NT2/D1 (cell line): Measurements from ENCODE around the gene HMCES.

ENCODE experiments used
- SUZ12 ChIP-seq: IDR thresholded peaks from 2 replicates; pipeline ENCODE4 v1.6.1; 2011; ENCODE audit not compliant: insufficient read length, insufficient read depth; ENCODE audit errors: extremely low read depth
- YY1 ChIP-seq: IDR thresholded peaks from 2 replicates; pipeline ENCODE4 v1.6.1; 2011; ENCODE audit not compliant: insufficient read length, insufficient read depth
- ZNF274 ChIP-seq: IDR thresholded peaks from 2 replicates; pipeline ENCODE4 v1.6.1; 2011; ENCODE audit warnings: mild to moderate bottlenecking, low read depth, low read length

DNA sequence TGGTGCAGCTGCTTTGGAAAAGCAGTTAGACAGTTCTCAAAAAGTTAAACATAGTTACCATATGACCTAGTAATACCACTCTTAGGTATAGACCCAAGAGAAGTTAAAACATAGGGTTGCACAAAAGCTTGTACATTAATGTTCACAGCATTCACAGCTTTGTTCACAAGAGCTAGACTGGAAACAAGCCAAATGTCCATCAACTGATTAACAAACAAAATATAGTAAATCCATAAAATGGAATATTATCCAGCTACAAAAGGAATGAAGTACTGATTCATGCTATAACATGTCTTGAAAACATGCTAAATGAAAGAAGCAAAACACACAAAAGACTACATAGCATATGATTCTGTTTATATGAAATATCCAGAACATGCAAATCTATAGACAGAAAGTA lies 32.0 kb upstream of the HMCES start:
- TF ChIP-seq SUZ12 (no peak), ZNF274 (no peak), YY1 (no peak)
